ENCODE results near the gene AKT2. TPM values are rescaled to one million over a fixed set of nuclear protein-coding genes. Genes with fewer than 3 reads are reported as not detected.

Gene AKT2
- total and polyA plus RNA-seq, 2 of the 8 experiments (the other 6 are each of a cell fraction or from before 2014, with no cell fraction given): 151 to 183 TPM

GRCh38 chr19:40200341-40201099, 84.6 kb downstream of the AKT2 start:
- no peak overlapping the region for H3K4ac ChIP-seq (replicated peaks; ENCODE audit: insufficient read length, low read depth, low read length)
- H2BK20ac ChIP-seq (ENCODE audit: low read length): no peak overlapping the region
- no peaks in the 10 kb centered on the region for H3K79me1 ChIP-seq (ENCODE audit: low read depth, low read length)
- no peak overlapping the region for H4K91ac ChIP-seq (replicated peaks; ENCODE audit: insufficient read length, low read length)
- no peak overlapping the region for H2BK12ac ChIP-seq (ENCODE audit: low read depth, low read length)
- no peak overlapping the region for H3K9ac ChIP-seq (replicated peaks in 1 of 4; ENCODE audit: extremely low read depth in 1 of 4, low read depth in 3 of 4, low read length in 3 of 4)
- CTCF ChIA-PET (ENCODE audit: partially characterized antibody): interaction anchor here (0.6 to 3.0 kb wide), 6 partner anchors 10 to 358 kb away, joined by 3 to 13 read pairs (median 3); partner anchors contain the start of gene TTC9B
- no peak overlapping the region for H4K5ac ChIP-seq (ENCODE audit: insufficient read length, low read depth, low read length)
- no peaks in the 10 kb centered on the region for H3K79me2 ChIP-seq (ENCODE audit: control insufficient read depth in 1 of 2, insufficient read depth in 2 of 2, low read length in 2 of 2)
- no peak overlapping the region for H2BK5ac ChIP-seq (ENCODE audit: low read depth, low read length)
- H3K56ac ChIP-seq (replicated peaks; ENCODE audit: insufficient read length, low read depth, low read length): no peak overlapping the region
- H3K23ac ChIP-seq (ENCODE audit: insufficient read length): no peak overlapping the region
- no peak overlapping the region for H2BK120ac ChIP-seq (replicated peaks; ENCODE audit: low read depth, low read length)
- DNase-seq (ENCODE audit: low read depth in 1 of 2, low spot score in 2 of 2): no peak
- no peak for FAIRE-seq
- no peak overlapping the region for H3K4me3 ChIP-seq (ENCODE audit: extremely low read depth in 1 of 4, insufficient read depth in 2 of 4, low read depth in 3 of 4, low read length in 4 of 4)
- peaks cover 0 to 2% of the 10 kb centered on the region in 2 experiments for H4K20me1 ChIP-seq (replicated peaks in 1 of 2; ENCODE audit: control insufficient read depth in 1 of 2, insufficient read depth in 2 of 2, low read length in 2 of 2)
- no peak overlapping the region for H3K18ac ChIP-seq (ENCODE audit: extremely low read depth, low read length)
- no peak overlapping the region for H4K8ac ChIP-seq (ENCODE audit: extremely low read depth, insufficient read depth, low read length)
- H3K4me1 ChIP-seq (replicated peaks in 1 of 4; ENCODE audit: control insufficient read depth in 3 of 4, insufficient read depth in 4 of 4, low read length in 3 of 4): no peaks in the 10 kb centered on the region
- H3K9me3 ChIP-seq (ENCODE audit: insufficient read depth in 2 of 2, low read depth in 1 of 2, low read length in 1 of 2): no peaks in the 10 kb centered on the region
- H3K14ac ChIP-seq (ENCODE audit: insufficient read length): no peak overlapping the region
- H2AFZ ChIP-seq (ENCODE audit: low read length): no peak overlapping the region
- no peak overlapping the region for H3K4me2 ChIP-seq (ENCODE audit: insufficient read depth in 1 of 2, low read depth in 2 of 2, low read length in 2 of 2)
- 78% methylated on average over 8 of the region's 9 CpGs; no CpG with 5 or more reads in 1 of the 2 experiments for WGBS, 2 experiments (ENCODE audit: extremely low coverage in 1 of 2, insufficient coverage in 1 of 2, insufficient read length in 1 of 2, insufficient replicate concordance in 2 of 2, low coverage in 1 of 2, low lambda C conversion rate in 2 of 2, missing lambda C conversion rate in 1 of 2)
- POLR2A ChIA-PET (ENCODE audit: partially characterized antibody): no interaction called here
- no peaks in the 10 kb centered on the region for H3K23me2 ChIP-seq (ENCODE audit: low read depth, low read length)
- no peak overlapping the region for H2AK5ac ChIP-seq (ENCODE audit: low read depth, low read length)
- H3K27ac ChIP-seq (ENCODE audit: low read depth, low read length): no peak overlapping the region
- peaks cover 0 to 4% (median 0%) of the 10 kb centered on the region in 4 experiments; a peak in 1 of 8 replicates for H3K36me3 ChIP-seq (ENCODE audit: control insufficient read depth in 2 of 4, insufficient read depth in 4 of 4, low read length in 3 of 4)
- no peaks in the 10 kb centered on the region for H3K27me3 ChIP-seq (replicated peaks in 1 of 4; ENCODE audit: control insufficient read depth in 3 of 4, extremely low read depth in 1 of 4, insufficient read depth in 3 of 4, low read length in 3 of 4)
- H2BK15ac ChIP-seq (ENCODE audit: low read length): no peak overlapping the region
- no peak for TF ChIP-seq EZH2 (IDR thresholded peaks at IDR 0.05; ENCODE audit: low read depth, low read length, severe bottlenecking)
- TF ChIP-seq RBBP5 (IDR thresholded peaks at IDR 0.05; ENCODE audit: borderline replicate concordance, low read depth, low read length): no peak
- no peak for TF ChIP-seq HDAC2 (IDR thresholded peaks at IDR 0.05; ENCODE audit: borderline replicate concordance in 1 of 2, low read depth in 2 of 2, low read length in 2 of 2)
- no peak for TF ChIP-seq SUZ12 (IDR thresholded peaks at IDR 0.05; ENCODE audit: low read length)

Data from H1 (cell line).